Measurements from ENCODE around the gene SH3PXD2A. TPM values are rescaled to one million over a fixed set of nuclear protein-coding genes. Genes with fewer than 3 reads are reported as not detected.
A peak's percentile ranks its signal among the peaks of the same experiment; 100 is the strongest.

SH3PXD2A gene
- total RNA-seq, 1 experiment from 2014 or later: 4.5 TPM

GRCh38 chr10:103545366-103545765 is 310.0 kb downstream of the SH3PXD2A start:
- Histone ChIP-seq H2AK5ac (ENCODE audit: insufficient read length, low read length) (no peak overlapping the region), H3K56ac (ENCODE audit: insufficient read length, low read depth, low read length) (no peak overlapping the region), H3K79me2 (ENCODE audit: insufficient read depth, low read length) (no peaks in the 10 kb centered on the region), H3K4me2 (ENCODE audit: insufficient read depth, insufficient read length, low read length) (no peak overlapping the region), H2BK120ac (ENCODE audit: low read depth, low read length, poor library complexity, severe bottlenecking) (no peak overlapping the region), H2BK15ac (ENCODE audit: low read depth, low read length) (no peak overlapping the region), H3K9me3 (ENCODE audit: control insufficient read depth, low read depth, low read length) (no peaks in the 10 kb centered on the region), H3K23ac (ENCODE audit: insufficient read length, low read depth, low read length) (no peak overlapping the region), H3K79me1 (ENCODE audit: insufficient read depth, low read depth, low read length, poor library complexity, severe bottlenecking) (no peaks in the 10 kb centered on the region), H3T11ph (ENCODE audit: low read length) (no peak overlapping the region), H3K4ac (ENCODE audit: low read depth, low read length) (no peak overlapping the region), H3K14ac (ENCODE audit: insufficient read depth, low read length) (no peak overlapping the region), H3K4me1 (ENCODE audit: insufficient read depth, low read length) (peaks cover 4% of the 10 kb centered on the region; the same call in 1 of the 2 replicates), H3K27me3 (ENCODE audit: insufficient read depth, low read length) (no peaks in the 10 kb centered on the region), H2AFZ (ENCODE audit: low read length) (no peak overlapping the region), H4K5ac (ENCODE audit: insufficient read length, low read depth, low read length) (no peak overlapping the region), H3K27ac (ENCODE audit: insufficient read length, low read depth, low read length) (no peak overlapping the region), H4K20me1 (ENCODE audit: control insufficient read depth, insufficient read depth, insufficient read length) (no peaks in the 10 kb centered on the region), H3K9ac (ENCODE audit: extremely low read depth, insufficient read length, low read length) (no peak overlapping the region), H4K91ac (ENCODE audit: insufficient read length, low read depth, low read length) (no peak overlapping the region), H2BK5ac (ENCODE audit: insufficient read length, low read length) (no peak overlapping the region), H3K18ac (ENCODE audit: insufficient read length, low read depth, low read length) (no peak overlapping the region), H4K8ac (replicated peaks; ENCODE audit: insufficient read length, low read depth, low read length) (no peak overlapping the region), H2BK20ac (ENCODE audit: low read depth, low read length, poor library complexity, severe bottlenecking) (no peak overlapping the region), H3K23me2 (ENCODE audit: insufficient read length, low read depth, low read length, poor library complexity, severe bottlenecking) (no peaks in the 10 kb centered on the region), H2BK12ac (ENCODE audit: insufficient read length, low read depth, low read length) (no peak overlapping the region)
- peak; percentile 18 for DNase-seq
- H3K9me3 Mint-ChIP-seq: no peaks in the 10 kb centered on the region
- no peak overlapping the region for H3K27ac Mint-ChIP-seq
- no CpG with 5 or more reads among the region's 1 CpG for WGBS (ENCODE audit: extremely low coverage, insufficient read length, low lambda C conversion rate)
- H3K36me3 Mint-ChIP-seq (ENCODE audit: insufficient read depth in 1 of 3, low read depth in 3 of 3): no peaks in the 10 kb centered on the region
- H3K4me3 Mint-ChIP-seq: no peak overlapping the region
- H3K4me1 Mint-ChIP-seq: peaks cover 18 to 36% of the 10 kb centered on the region in 2 experiments
- H3K27me3 Mint-ChIP-seq (ENCODE audit: low read depth): peaks cover 9% of the 10 kb centered on the region
- TF ChIP-seq CTCF (conservative IDR thresholded peaks at IDR 0.05): no peak

All from H9 (cell line).